Spleen (tissue), 13 donors: ENCODE data around the gene TBC1D9. TPM values are rescaled to one million over a fixed set of nuclear protein-coding genes. Genes with fewer than 3 reads are reported as not detected.
A peak's percentile ranks its signal among the peaks of the same experiment; 100 is the strongest.

ENCODE experiments used
- DNase-seq: peaks from one replicate; pipeline ENCODE4 v3.0.0-alpha.2; 2020
- H3K27ac ChIP-seq, 8 donors: fragments of 200-600 bp; sonication (generic) in 7 of 8; 1 replicate in 4 of 8; 2 replicates in 4 of 8; pipeline versions ENCODE4 v1.5.0 to v1.8.0; 2016 to 2021; ENCODE audit warnings: inconsistent platforms in 4 of 8, mild to moderate bottlenecking in 4 of 8, moderate library complexity in 1 of 8
- H3K27me3 ChIP-seq, 7 donors: fragments of 200-600 bp; sonication (generic) in 6 of 7; replicated peaks in 1 of 7; 1 replicate in 4 of 7; 2 replicates in 3 of 7; pipeline versions ENCODE4 v1.5.0 to v1.8.0; 2016 to 2021; ENCODE audit warnings: inconsistent platforms in 3 of 7, mild to moderate bottlenecking in 1 of 7
- H3K36me3 ChIP-seq, 6 donors: fragments of 200-600 bp; sonication (generic) in 5 of 6; 1 replicate in 4 of 6; 2 replicates in 2 of 6; pipeline versions ENCODE4 v1.5.0 to v1.8.0; 2016 to 2021; ENCODE audit warnings: inconsistent platforms in 2 of 6
- H3K4me1 ChIP-seq, 6 donors: fragments of 200-600 bp; sonication (generic) in 5 of 6; 1 replicate in 3 of 6; 2 replicates in 3 of 6; pipeline versions ENCODE4 v1.5.0 to v1.8.0; 2016 to 2021; ENCODE audit warnings: inconsistent platforms in 3 of 6
- H3K4me3 ChIP-seq, 8 donors: fragments of 200-600 bp; sonication (generic) in 7 of 8; 1 replicate in 4 of 8; 2 replicates in 4 of 8; pipeline versions ENCODE4 v1.5.0 to v1.8.0; 2016 to 2021; ENCODE audit warnings: inconsistent platforms in 4 of 8, mild to moderate bottlenecking in 4 of 8, moderate library complexity in 2 of 8
- H3K9me3 ChIP-seq, 8 donors: fragments of 200-600 bp; sonication (generic) in 7 of 8; 1 replicate in 4 of 8; 2 replicates in 4 of 8; pipeline versions ENCODE4 v1.5.0 to v1.8.0; 2016 to 2021; ENCODE audit warnings: inconsistent platforms in 4 of 8
- POLR2A ChIP-seq, 3 donors: fragments of 450-650 bp; IDR thresholded peaks; one replicate each; pipeline ENCODE4 v1.5.1; 2017; ENCODE audit warnings: antibody characterized with exemption in 3 of 3, mild to moderate bottlenecking in 1 of 3
- POLR2AphosphoS5 ChIP-seq, 3 donors: sonication (generic); formaldehyde crosslinking; IDR thresholded peaks; one replicate each; pipeline ENCODE4 v1.5.1; 2017; ENCODE audit warnings: antibody characterized with exemption in 3 of 3
- WGBS, 5 donors: extraction: QIAGEN DNeasy Blood & Tissue Kit in 3 of 5; methylation state at CpG; one replicate each; pipeline versions ENCODE4 v1.1.5 to v1.1.7; 2013 to 2018; 5-methylcytosine and 5-hydroxymethylcytosine counted together
- intact Hi-C: fragments of 100-400 bp; cut with DNase I; formaldehyde crosslinking; loops from one replicate; pipeline ENCODE4 v1.15.0; 2023; ENCODE audit warnings: low total_unique reads
- long read RNA-seq, 2 donors: transcript quantifications; one replicate each; lab custom pipeline, GENCODE V29; 2026
- polyA plus RNA-seq, 3 donors: library from polyadenylated mRNA; stranded (reverse); fragments of 200-250 nt; gene quantifications; one replicate each; pipeline ENCODE4 v1.2.1, GENCODE V29; 2013
- total RNA-seq, 7 donors: library from RNA; depleted of rRNA in 3 of 7; stranded (reverse); fragments of >200 nt in 3 of 7; fragmentation: NEBNext Ultra II Directional in 4 of 7; extraction: Animal tissue kit (Norgen Biotek cat#: 25700) in 4 of 7; gene quantifications; one replicate each; pipeline versions ENCODE4 v1.1.0 to v1.2.1, GENCODE V29; 2016 to 2021
- TF ChIP-seq, protein P1 (sequence below), 11 experiments: fragments of 200-600 bp in 7 of 11; fragments of 450-650 bp in 4 of 11; sonication (generic) in 4 of 11; IDR thresholded peaks in 8 of 11; conservative IDR thresholded peaks in 3 of 11; 1 replicate in 7 of 11; 2 replicates in 4 of 11; pipeline versions ENCODE4 v1.4.0 to v1.8.0; 2016 to 2021; ENCODE audit warnings: antibody characterized with exemption in 11 of 11, inconsistent platforms in 4 of 11, mild to moderate bottlenecking in 1 of 11
- donor health status: healthy with polysubstance abuse.
- donor health status: DM: no; HTN: no; CAD: no; lungs with moderate emphysema.
- donor health status: DM: no; HTN: no; CAD: no.
- donor health status: Bipolar disorder and iron deficiency.
- donor health status: healthy.
- donor health status: DM: no; HTN: no; CAD: no.
- donor health status: DM: yes; HTN: yes; CAD: no.

Gene TBC1D9
- total RNA-seq (10 to 100 TPM; 73.5 to 99.1 (median 81.2) TPM), polyA plus RNA-seq (10 to 100 TPM; 11.6 to 31.2 (median 26.4) TPM)
- long read RNA-seq, donor 1, full-length matches to known transcripts = 2 of 2 reads
- long read RNA-seq, donor 1, partial matches to known transcripts = 0 of 2 reads
- long read RNA-seq, donor 1, other reads (novel, unspliced or antisense) = 0 of 2 reads
- long read RNA-seq, donor 2, full-length matches to known transcripts = 1 of 1 reads
- long read RNA-seq, donor 2, partial matches to known transcripts = 0 of 1 reads
- long read RNA-seq, donor 2, other reads (novel, unspliced or antisense) = 0 of 1 reads

- Histone ChIP-seq H3K27me3 (peaks cover 0 to 26% (median 5%) of the 10 kb centered on the region in 7 donors), H3K4me1 (peaks cover 7 to 68% (median 37%) of the 10 kb centered on the region in 6 donors), H3K9me3 (no peaks in the 10 kb centered on the region), H3K4me3 (peak within 1 kb of the TSS; percentile 50 to 90 (median 76)), H3K27ac (peak within 1 kb of the TSS; percentile 90 to 100 (median 98)), H3K36me3 (no peaks in the 10 kb centered on the region)
- WGBS, 5 donors = 1 to 2% (median 1%) methylated on average over 53 to 73 of the region's 73 CpGs
- peak; percentile 91 for DNase-seq
- TF ChIP-seq POLR2A (IDR thresholded peaks at IDR 0.05) (peak; percentile 23 to 83 (median 61)), POLR2AphosphoS5 (IDR thresholded peaks at IDR 0.05) (peak; percentile 91 to 95 (median 95))
- TF ChIP-seq, protein P1, sequence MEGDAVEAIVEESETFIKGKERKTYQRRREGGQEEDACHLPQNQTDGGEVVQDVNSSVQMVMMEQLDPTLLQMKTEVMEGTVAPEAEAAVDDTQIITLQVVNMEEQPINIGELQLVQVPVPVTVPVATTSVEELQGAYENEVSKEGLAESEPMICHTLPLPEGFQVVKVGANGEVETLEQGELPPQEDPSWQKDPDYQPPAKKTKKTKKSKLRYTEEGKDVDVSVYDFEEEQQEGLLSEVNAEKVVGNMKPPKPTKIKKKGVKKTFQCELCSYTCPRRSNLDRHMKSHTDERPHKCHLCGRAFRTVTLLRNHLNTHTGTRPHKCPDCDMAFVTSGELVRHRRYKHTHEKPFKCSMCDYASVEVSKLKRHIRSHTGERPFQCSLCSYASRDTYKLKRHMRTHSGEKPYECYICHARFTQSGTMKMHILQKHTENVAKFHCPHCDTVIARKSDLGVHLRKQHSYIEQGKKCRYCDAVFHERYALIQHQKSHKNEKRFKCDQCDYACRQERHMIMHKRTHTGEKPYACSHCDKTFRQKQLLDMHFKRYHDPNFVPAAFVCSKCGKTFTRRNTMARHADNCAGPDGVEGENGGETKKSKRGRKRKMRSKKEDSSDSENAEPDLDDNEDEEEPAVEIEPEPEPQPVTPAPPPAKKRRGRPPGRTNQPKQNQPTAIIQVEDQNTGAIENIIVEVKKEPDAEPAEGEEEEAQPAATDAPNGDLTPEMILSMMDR (IDR thresholded peaks at IDR 0.05 in 8 of 11, conservative IDR thresholded peaks at IDR 0.05 in 3 of 11) = peak in 3 of 11 experiments; percentile 3 to 29 (median 26)
- intact Hi-C loops = no loop called here
Observed at GRCh38 chr4:140756319-140757231, at the start of gene TBC1D9. TSS of gene TBC1D9 (minus strand) at chr4:140756385. CDS start at chr4:140756045, 340 bp downstream.

GRCh38 chr4:140805293-140805692 is 49.1 kb upstream of the TBC1D9 start:
- intact Hi-C loops = no loop called here
- TF ChIP-seq, protein P1 (IDR thresholded peaks at IDR 0.05 in 8 of 11, conservative IDR thresholded peaks at IDR 0.05 in 3 of 11) = no peak
- no peak for TF ChIP-seq POLR2A (IDR thresholded peaks at IDR 0.05)
- no peak for TF ChIP-seq POLR2AphosphoS5 (IDR thresholded peaks at IDR 0.05)
- peak overlapping the region in 4 of 8 donors; percentile 41 to 85 (median 80) for H3K27ac ChIP-seq
- no peaks in the 10 kb centered on the region for H3K27me3 ChIP-seq
- H3K4me1 ChIP-seq = peaks cover 14 to 95% (median 54%) of the 10 kb centered on the region in 6 donors
- no peak for DNase-seq
- H3K4me3 ChIP-seq = no peak overlapping the region
- no peaks in the 10 kb centered on the region for H3K9me3 ChIP-seq
- no peaks in the 10 kb centered on the region for H3K36me3 ChIP-seq

DNA sequence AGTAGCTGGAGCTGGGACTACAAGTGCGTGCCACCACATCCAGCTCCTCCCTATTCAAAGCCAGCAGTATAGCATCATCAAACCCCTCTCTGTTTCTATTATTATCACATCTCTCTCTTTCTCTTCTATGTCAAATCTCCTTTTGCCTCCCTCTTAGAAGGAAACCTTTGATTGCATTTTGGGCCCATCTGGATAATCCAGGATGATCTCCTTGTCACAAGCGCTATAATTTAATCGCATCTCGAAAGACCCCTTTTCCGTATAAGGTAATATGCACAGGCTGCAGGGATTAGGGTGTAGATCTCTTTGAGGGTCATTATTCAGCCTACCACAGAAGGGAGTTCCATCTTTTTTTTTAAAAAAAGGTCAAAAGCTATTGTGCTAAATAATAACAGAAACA is 46.4 kb upstream of the TBC1D9 start:
- H3K36me3 ChIP-seq = no peaks in the 10 kb centered on the region
- no peak overlapping the region for H3K27ac ChIP-seq
- no peak for DNase-seq
- H3K4me1 ChIP-seq = peaks cover 9 to 83% (median 42%) of the 10 kb centered on the region in 6 donors
- H3K27me3 ChIP-seq = no peaks in the 10 kb centered on the region
- WGBS, 5 donors = 94 to 98% (median 97%) methylated on average over 5 of the region's 5 CpGs
- TF ChIP-seq POLR2AphosphoS5 (IDR thresholded peaks at IDR 0.05) (no peak), POLR2A (IDR thresholded peaks at IDR 0.05) (no peak)
- TF ChIP-seq, protein P1 (IDR thresholded peaks at IDR 0.05 in 8 of 11, conservative IDR thresholded peaks at IDR 0.05 in 3 of 11) = no peak
- H3K9me3 ChIP-seq = no peaks in the 10 kb centered on the region
- no peak overlapping the region for H3K4me3 ChIP-seq
- intact Hi-C loops = no loop called here
